Measurements from ENCODE around the gene ELAVL1.
A peak's percentile ranks its signal among the peaks of the same experiment; 100 is the strongest.
"Not testable (repeated sequence)": the region's sequence is repeated elsewhere in the genome, so short reads cannot be mapped to it uniquely, and the experiment has no call there.

The ELAVL1 gene

DNA sequence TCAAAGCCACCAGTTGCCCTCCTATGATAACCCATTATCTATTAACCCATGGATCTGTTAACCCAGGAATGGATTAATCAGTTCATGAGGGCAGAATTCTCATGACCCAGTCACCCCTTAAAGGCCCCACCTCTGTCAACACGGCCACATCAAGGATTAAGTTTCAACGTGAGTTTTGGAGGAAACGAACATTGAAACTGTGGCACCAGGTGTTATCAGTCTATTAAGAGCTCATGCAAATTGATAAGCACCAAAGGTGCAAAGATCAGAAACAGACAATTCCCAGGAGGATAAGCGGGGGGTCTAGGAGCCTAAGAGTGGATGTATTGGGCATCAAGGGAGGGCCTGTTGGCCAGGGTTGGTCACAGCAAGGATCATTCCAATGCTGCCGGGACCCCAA lies 19.9 kb upstream of the ELAVL1 start:
- no peak overlapping the region for H3K18ac ChIP-seq (ENCODE audit: low read length)
- H3K79me2 ChIP-seq (ENCODE audit: control insufficient read depth, insufficient read depth, low read length): no peaks in the 10 kb centered on the region
- peak; percentile 66 for DNase-seq
- no CpG with 5 or more reads among the region's 5 CpGs for WGBS (ENCODE audit: extremely low coverage, insufficient coverage, low lambda C conversion rate)
- H2BK5ac ChIP-seq (ENCODE audit: low read length): no peak overlapping the region
- H3K56ac ChIP-seq (ENCODE audit: low read length): no peak overlapping the region
- H3K4me3 ChIP-seq (ENCODE audit: low read length): no peak overlapping the region
- H4K5ac ChIP-seq (ENCODE audit: low read length): no peak overlapping the region
- H3K9ac ChIP-seq (ENCODE audit: low read length): no peak overlapping the region
- H2AK5ac ChIP-seq (ENCODE audit: low read length): no peak overlapping the region
- H3K27me3 ChIP-seq (ENCODE audit: insufficient read depth, low read length, poor library complexity): no peaks in the 10 kb centered on the region
- H3K79me1 ChIP-seq (ENCODE audit: low read length): no peaks in the 10 kb centered on the region
- H3K36me3 ChIP-seq (ENCODE audit: control insufficient read depth, insufficient read depth, low read length): no peaks in the 10 kb centered on the region
- no peak overlapping the region for H3K4ac ChIP-seq (ENCODE audit: low read depth, low read length)
- H3K27ac ChIP-seq (ENCODE audit: low read depth, low read length): no peak overlapping the region
- H2BK15ac ChIP-seq (replicated peaks; ENCODE audit: low read depth): no peak overlapping the region
- H2BK120ac ChIP-seq (ENCODE audit: low read depth, low read length): no peak overlapping the region
- peaks cover 2% of the 10 kb centered on the region for H3K4me1 ChIP-seq (ENCODE audit: control insufficient read depth, low read depth, low read length)
- no peak overlapping the region for H3K4me2 ChIP-seq (ENCODE audit: low read length)
- H3K23ac ChIP-seq (ENCODE audit: low read length): no peak overlapping the region
- no peak overlapping the region for H4K8ac ChIP-seq (ENCODE audit: low read depth, low read length)

DNA sequence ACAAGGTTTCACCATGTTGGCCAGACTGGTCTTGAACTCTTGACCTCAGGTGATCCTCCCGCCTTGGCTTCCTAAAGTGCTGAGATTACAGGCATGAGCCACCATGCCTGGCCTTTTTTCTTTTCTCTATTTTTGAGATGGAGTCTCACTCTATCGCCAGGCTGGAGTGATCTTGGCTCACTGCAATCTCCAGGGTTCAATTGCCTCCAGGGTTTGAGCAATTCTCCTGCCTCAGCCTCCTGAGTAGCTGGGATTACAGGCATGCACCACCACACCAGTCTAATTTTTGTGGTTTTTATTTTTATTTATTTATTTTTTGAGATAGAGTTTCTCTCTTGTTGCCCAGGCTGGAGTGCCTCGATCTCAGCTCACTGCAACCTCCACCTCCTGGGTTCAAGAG lies 18.8 kb upstream of the ELAVL1 start:
- not testable (repeated sequence) for H3K36me3 ChIP-seq (ENCODE audit: control insufficient read depth, insufficient read depth, low read length); H3K79me2 ChIP-seq (ENCODE audit: control insufficient read depth, insufficient read depth, low read length); H3K27ac ChIP-seq (ENCODE audit: low read depth, low read length); H3K4me2 ChIP-seq (ENCODE audit: low read length); DNase-seq; H3K4me3 ChIP-seq (ENCODE audit: low read length); H4K8ac ChIP-seq (ENCODE audit: low read depth, low read length); H3K4me1 ChIP-seq (ENCODE audit: control insufficient read depth, low read depth, low read length); H2BK5ac ChIP-seq (ENCODE audit: low read length); H3K79me1 ChIP-seq (ENCODE audit: low read length); H3K9ac ChIP-seq (ENCODE audit: low read length); H3K27me3 ChIP-seq (ENCODE audit: insufficient read depth, low read length, poor library complexity); H2BK120ac ChIP-seq (ENCODE audit: low read depth, low read length); H3K18ac ChIP-seq (ENCODE audit: low read length); H3K4ac ChIP-seq (ENCODE audit: low read depth, low read length); H4K5ac ChIP-seq (ENCODE audit: low read length); H2AK5ac ChIP-seq (ENCODE audit: low read length); H3K23ac ChIP-seq (ENCODE audit: low read length); H2BK15ac ChIP-seq (replicated peaks; ENCODE audit: low read depth); H3K56ac ChIP-seq (ENCODE audit: low read length)
- WGBS (ENCODE audit: extremely low coverage, insufficient coverage, low lambda C conversion rate): no CpG with 5 or more reads among the region's 3 CpGs

DNA sequence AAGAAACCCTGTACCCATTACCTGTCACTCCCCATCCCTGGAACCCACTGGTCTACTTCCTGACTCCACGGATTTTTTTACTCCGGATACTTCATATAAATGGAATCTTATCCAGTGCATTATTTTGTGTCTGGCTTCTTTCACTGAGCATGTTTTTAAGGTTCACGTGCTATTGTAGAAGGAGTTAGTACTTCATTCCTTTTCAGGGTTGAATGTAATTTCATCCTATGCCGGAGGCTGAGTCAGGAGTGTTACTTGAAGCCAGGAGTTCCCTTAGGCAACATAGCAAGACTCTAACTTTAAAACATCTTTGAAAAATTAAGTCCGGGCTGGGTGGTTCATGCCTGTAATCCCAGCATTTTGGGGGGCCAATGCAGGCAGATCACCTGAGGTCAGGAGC lies 17.9 kb upstream of the ELAVL1 start:
- Histone ChIP-seq H2BK5ac (ENCODE audit: low read length) (no peak overlapping the region), H3K36me3 (ENCODE audit: control insufficient read depth, insufficient read depth, low read length) (no peaks in the 10 kb centered on the region), H3K23ac (ENCODE audit: low read length) (no peak overlapping the region), H3K18ac (ENCODE audit: low read length) (no peak overlapping the region), H3K4me2 (ENCODE audit: low read length) (no peak overlapping the region), H3K79me1 (ENCODE audit: low read length) (no peaks in the 10 kb centered on the region), H3K4ac (ENCODE audit: low read depth, low read length) (no peak overlapping the region), H3K9ac (ENCODE audit: low read length) (no peak overlapping the region), H2BK120ac (ENCODE audit: low read depth, low read length) (no peak overlapping the region), H3K4me1 (ENCODE audit: control insufficient read depth, low read depth, low read length) (peaks cover 2% of the 10 kb centered on the region), H3K79me2 (ENCODE audit: control insufficient read depth, insufficient read depth, low read length) (no peaks in the 10 kb centered on the region), H3K4me3 (ENCODE audit: low read length) (no peak overlapping the region), H4K5ac (ENCODE audit: low read length) (no peak overlapping the region), H4K8ac (ENCODE audit: low read depth, low read length) (no peak overlapping the region), H3K27me3 (ENCODE audit: insufficient read depth, low read length, poor library complexity) (no peaks in the 10 kb centered on the region), H2BK15ac (replicated peaks; ENCODE audit: low read depth) (no peak overlapping the region), H2AK5ac (ENCODE audit: low read length) (no peak overlapping the region), H3K56ac (ENCODE audit: low read length) (no peak overlapping the region), H3K27ac (ENCODE audit: low read depth, low read length) (no peak overlapping the region)
- no peak for DNase-seq
- WGBS (ENCODE audit: extremely low coverage, insufficient coverage, low lambda C conversion rate): no CpG with 5 or more reads among the region's 5 CpGs

DNA sequence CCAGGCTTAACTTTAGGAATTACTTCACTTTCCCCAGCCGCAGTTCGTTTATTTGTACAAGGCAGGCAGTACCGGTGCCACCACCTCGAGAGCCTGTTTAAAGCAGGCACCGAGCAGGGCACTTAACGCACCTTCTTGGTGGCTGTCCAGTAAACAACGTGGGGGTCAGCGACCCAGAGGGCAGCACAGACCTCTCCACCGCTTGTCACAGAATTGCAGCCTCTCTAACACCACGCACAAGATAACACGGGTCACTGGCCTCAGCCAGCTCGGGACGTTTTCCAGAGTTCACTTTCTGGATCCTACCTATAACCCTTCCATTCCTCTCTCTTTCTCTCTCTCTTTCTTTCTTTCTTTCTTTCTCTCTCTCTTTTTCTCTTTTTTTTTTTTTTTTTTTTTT lies 16.8 kb upstream of the ELAVL1 start:
- Histone ChIP-seq H3K79me2 (ENCODE audit: control insufficient read depth, insufficient read depth, low read length) (no peaks in the 10 kb centered on the region), H3K56ac (ENCODE audit: low read length) (no peak overlapping the region), H3K4me2 (ENCODE audit: low read length) (no peak overlapping the region), H3K18ac (ENCODE audit: low read length) (no peak overlapping the region), H3K27me3 (ENCODE audit: insufficient read depth, low read length, poor library complexity) (no peaks in the 10 kb centered on the region), H3K4ac (ENCODE audit: low read depth, low read length) (no peak overlapping the region), H3K79me1 (ENCODE audit: low read length) (no peaks in the 10 kb centered on the region), H2BK15ac (replicated peaks; ENCODE audit: low read depth) (no peak overlapping the region), H3K36me3 (ENCODE audit: control insufficient read depth, insufficient read depth, low read length) (no peaks in the 10 kb centered on the region), H3K4me3 (ENCODE audit: low read length) (no peak overlapping the region), H4K8ac (ENCODE audit: low read depth, low read length) (no peak overlapping the region), H2AK5ac (ENCODE audit: low read length) (no peak overlapping the region), H3K4me1 (ENCODE audit: control insufficient read depth, low read depth, low read length) (peaks cover 2% of the 10 kb centered on the region), H2BK120ac (ENCODE audit: low read depth, low read length) (no peak overlapping the region), H2BK5ac (ENCODE audit: low read length) (no peak overlapping the region), H4K5ac (ENCODE audit: low read length) (no peak overlapping the region), H3K9ac (ENCODE audit: low read length) (no peak overlapping the region), H3K27ac (ENCODE audit: low read depth, low read length) (no peak overlapping the region), H3K23ac (ENCODE audit: low read length) (no peak overlapping the region)
- no peak for DNase-seq
- whole genome bisulfite sequencing (ENCODE audit: extremely low coverage, insufficient coverage, low lambda C conversion rate): no CpG with 5 or more reads among the region's 13 CpGs

DNA sequence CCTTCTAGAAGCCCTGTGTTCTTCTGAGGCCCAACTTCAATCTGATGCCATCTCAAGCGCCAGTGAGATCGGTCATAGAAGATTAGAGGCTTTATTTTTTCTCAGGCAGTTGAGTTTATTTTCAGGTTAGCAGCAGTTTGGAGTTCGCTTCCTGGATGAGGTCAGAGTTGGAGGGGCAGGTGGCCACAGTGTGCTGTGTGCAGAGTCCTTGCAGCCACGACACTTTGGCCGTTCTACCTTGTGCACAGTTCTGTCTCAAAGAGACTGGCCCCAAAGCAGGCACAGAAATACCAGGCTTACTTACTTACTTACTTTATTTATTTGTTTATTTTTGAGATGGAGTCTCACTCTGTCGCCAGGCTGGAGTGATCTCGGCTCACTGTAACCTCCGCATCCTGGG lies 15.9 kb upstream of the ELAVL1 start:
- no peak for DNase-seq
- H2BK120ac ChIP-seq (ENCODE audit: low read depth, low read length): no peak overlapping the region
- H3K27ac ChIP-seq (ENCODE audit: low read depth, low read length): no peak overlapping the region
- no peak overlapping the region for H4K8ac ChIP-seq (ENCODE audit: low read depth, low read length)
- H2BK5ac ChIP-seq (ENCODE audit: low read length): no peak overlapping the region
- WGBS (ENCODE audit: extremely low coverage, insufficient coverage, low lambda C conversion rate): no CpG with 5 or more reads among the region's 8 CpGs
- H3K18ac ChIP-seq (ENCODE audit: low read length): no peak overlapping the region
- H3K36me3 ChIP-seq (ENCODE audit: control insufficient read depth, insufficient read depth, low read length): no peaks in the 10 kb centered on the region
- no peak overlapping the region for H3K4ac ChIP-seq (ENCODE audit: low read depth, low read length)
- no peak overlapping the region for H3K56ac ChIP-seq (ENCODE audit: low read length)
- no peaks in the 10 kb centered on the region for H3K79me1 ChIP-seq (ENCODE audit: low read length)
- no peak overlapping the region for H3K4me3 ChIP-seq (ENCODE audit: low read length)
- no peak overlapping the region for H3K23ac ChIP-seq (ENCODE audit: low read length)
- H2BK15ac ChIP-seq (replicated peaks; ENCODE audit: low read depth): no peak overlapping the region
- H3K9ac ChIP-seq (ENCODE audit: low read length): no peak overlapping the region
- H3K79me2 ChIP-seq (ENCODE audit: control insufficient read depth, insufficient read depth, low read length): no peaks in the 10 kb centered on the region
- peaks cover 2% of the 10 kb centered on the region for H3K4me1 ChIP-seq (ENCODE audit: control insufficient read depth, low read depth, low read length)
- H2AK5ac ChIP-seq (ENCODE audit: low read length): no peak overlapping the region
- H3K27me3 ChIP-seq (ENCODE audit: insufficient read depth, low read length, poor library complexity): no peaks in the 10 kb centered on the region
- no peak overlapping the region for H4K5ac ChIP-seq (ENCODE audit: low read length)
- no peak overlapping the region for H3K4me2 ChIP-seq (ENCODE audit: low read length)

DNA sequence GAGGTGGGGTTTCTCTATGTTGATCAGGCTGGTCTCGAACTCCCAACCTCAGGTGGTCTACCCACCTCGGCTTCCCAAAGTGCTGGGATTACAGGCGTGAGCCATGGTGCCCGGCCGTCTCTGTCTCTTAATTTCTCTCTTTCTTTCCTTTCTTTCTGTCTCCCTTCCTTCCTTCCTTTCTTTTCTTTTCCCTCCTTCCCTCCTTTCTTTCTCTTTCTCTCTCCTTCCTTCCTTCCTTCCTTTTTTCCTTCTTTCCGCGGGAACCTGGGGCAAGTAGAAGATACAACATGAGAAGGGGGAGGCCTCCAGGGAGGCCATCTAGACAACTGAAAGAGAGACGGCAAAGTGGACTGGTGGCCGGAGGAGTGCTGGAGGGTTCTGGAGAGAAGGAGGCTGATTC lies 15.2 kb upstream of the ELAVL1 start:
- H3K4me3 ChIP-seq (ENCODE audit: low read length): no peak overlapping the region
- no CpG with 5 or more reads among the region's 9 CpGs for WGBS (ENCODE audit: extremely low coverage, insufficient coverage, low lambda C conversion rate)
- H3K4me2 ChIP-seq (ENCODE audit: low read length): no peak overlapping the region

More for the DNA sequence above, 15.2 kb upstream of the ELAVL1 start:
- Histone ChIP-seq H2BK5ac (ENCODE audit: low read length) (no peak overlapping the region), H3K9ac (ENCODE audit: low read length) (no peak overlapping the region), H3K23ac (ENCODE audit: low read length) (no peak overlapping the region), H3K79me1 (ENCODE audit: low read length) (no peaks in the 10 kb centered on the region), H3K18ac (ENCODE audit: low read length) (no peak overlapping the region), H3K4me1 (ENCODE audit: control insufficient read depth, low read depth, low read length) (peaks cover 2% of the 10 kb centered on the region), H3K27me3 (ENCODE audit: insufficient read depth, low read length, poor library complexity) (no peaks in the 10 kb centered on the region), H2AK5ac (ENCODE audit: low read length) (no peak overlapping the region), H2BK120ac (ENCODE audit: low read depth, low read length) (no peak overlapping the region), H4K5ac (ENCODE audit: low read length) (no peak overlapping the region), H3K27ac (ENCODE audit: low read depth, low read length) (no peak overlapping the region), H2BK15ac (replicated peaks; ENCODE audit: low read depth) (no peak overlapping the region), H3K36me3 (ENCODE audit: control insufficient read depth, insufficient read depth, low read length) (no peaks in the 10 kb centered on the region), H3K79me2 (ENCODE audit: control insufficient read depth, insufficient read depth, low read length) (no peaks in the 10 kb centered on the region), H3K56ac (ENCODE audit: low read length) (no peak overlapping the region), H4K8ac (ENCODE audit: low read depth, low read length) (no peak overlapping the region), H3K4ac (ENCODE audit: low read depth, low read length) (no peak overlapping the region)
- no peak for DNase-seq

Measured in mesendoderm (in vitro differentiated cells).